Upper lobe of left lung (tissue), 6 donors: Measurements from ENCODE around the gene SEPTIN2. TPM values are rescaled to one million over a fixed set of nuclear protein-coding genes. Genes with fewer than 3 reads are reported as not detected.
A peak's percentile ranks its signal among the peaks of the same experiment; 100 is the strongest.

Experiments
- ATAC-seq, 2 donors: fragments of 200-7000 bp; cut with Tn5 transposase; one replicate each; pipeline ENCODE4 v1.9.1; 2022; ENCODE audit warnings: mild to moderate bottlenecking in 2 of 2, moderate library complexity in 2 of 2; ENCODE audit not compliant: low FRiP score in 2 of 2
- DNase-seq, 2 donors: peaks; one replicate each; pipeline ENCODE4 v3.0.0-alpha.2; 2019 to 2020
- H3K27ac ChIP-seq, 4 donors: fragments of 200-600 bp; sonication (generic); one replicate each; pipeline ENCODE4 v1.5.1; 2016 to 2019
- H3K27me3 ChIP-seq, 4 donors: fragments of 200-600 bp; sonication (generic); one replicate each; pipeline ENCODE4 v1.5.1; 2017 to 2019
- H3K36me3 ChIP-seq, 4 donors: fragments of 200-600 bp; sonication (generic); one replicate each; pipeline ENCODE4 v1.5.1; 2016 to 2019
- H3K4me1 ChIP-seq, 4 donors: fragments of 200-600 bp; sonication (generic); one replicate each; pipeline ENCODE4 v1.5.1; 2018 to 2019
- H3K4me3 ChIP-seq, 4 donors: fragments of 200-600 bp; sonication (generic); one replicate each; pipeline ENCODE4 v1.5.1; 2017 to 2019; ENCODE audit warnings: mild to moderate bottlenecking in 2 of 4, moderate library complexity in 1 of 4
- H3K9me3 ChIP-seq, 4 donors: fragments of 200-600 bp; sonication (generic); one replicate each; pipeline ENCODE4 v1.5.1; 2018 to 2019
- CTCF ChIP-seq, 6 experiments: fragments of 450-650 bp in 4 of 6; fragments of 200-600 bp in 2 of 6; sonication (generic) in 2 of 6; IDR thresholded peaks; one replicate each; pipeline ENCODE4 v1.5.1; 2016 to 2019; ENCODE audit warnings: antibody characterized with exemption in 6 of 6
- EP300 ChIP-seq, 4 donors: sonication (generic); formaldehyde crosslinking; IDR thresholded peaks; one replicate each; pipeline ENCODE4 v1.5.1; 2017; ENCODE audit warnings: antibody characterized with exemption in 4 of 4, control low read depth in 2 of 4
- POLR2A ChIP-seq, 4 donors: fragments of 450-650 bp; IDR thresholded peaks; one replicate each; pipeline ENCODE4 v1.5.1; 2016 to 2017; ENCODE audit warnings: antibody characterized with exemption in 4 of 4, mild to moderate bottlenecking in 2 of 4
- POLR2AphosphoS5 ChIP-seq, 2 donors: sonication (generic); formaldehyde crosslinking; IDR thresholded peaks; one replicate each; pipeline ENCODE4 v1.5.1; 2017; ENCODE audit warnings: antibody characterized with exemption in 2 of 2
- WGBS, 2 donors: methylation state at CpG; one replicate each; pipeline ENCODE4 v1.1.5; 2017 to 2018; 5-methylcytosine and 5-hydroxymethylcytosine counted together
- total RNA-seq, 6 donors: library from RNA; depleted of rRNA in 4 of 6; stranded (reverse); fragments of >200 nt in 4 of 6; gene quantifications; one replicate each; pipeline versions ENCODE4 v1.1.0 to v1.2.1, GENCODE V29; 2016 to 2021
- donor health status: DM: no; HTN: no; CAD: no; lungs with moderate emphysema.
- donor health status: DM: no; HTN: yes; CAD: no; lungs with severe emphysema.

SEPTIN2 gene
- total RNA-seq = 100 to 1,000 TPM; 213 to 322 (median 252) TPM

- peak; percentile 73 to 82 for ATAC-seq
- peaks cover 0 to 5% (median 0%) of the 10 kb centered on the region in 4 donors for H3K36me3 ChIP-seq
- peak within 1 kb of the TSS; percentile 99 to 100 (median 100) for H3K27ac ChIP-seq
- peaks cover 52 to 63% (median 53%) of the 10 kb centered on the region in 4 donors for H3K4me1 ChIP-seq
- DNase-seq = peak in 1 of 2 donors; percentile 72
- peak within 1 kb of the TSS; percentile 76 to 96 (median 88) for H3K4me3 ChIP-seq
- no peaks in the 10 kb centered on the region for H3K9me3 ChIP-seq
- no peak for TF ChIP-seq EP300 (IDR thresholded peaks at IDR 0.05)
- TF ChIP-seq POLR2AphosphoS5 (IDR thresholded peaks at IDR 0.05) = peak in 1 of 2 donors; percentile 80
- TF ChIP-seq POLR2A (IDR thresholded peaks at IDR 0.05) = peak; percentile 51 to 81 (median 75)
- 0% methylated on average over 8 to 34 of the region's 75 CpGs for WGBS, 2 donors
- H3K27me3 ChIP-seq = no peaks in the 10 kb centered on the region
Measured at GRCh38 chr2:241315879-241316631, at the start of gene SEPTIN2. SEPTIN2 (plus strand) TSS chr2:241315925; CDS start chr2:241324233, 8,308 bp downstream.

GRCh38 chr2:241267249-241268067 is 48.3 kb upstream of the SEPTIN2 start:
- Histone ChIP-seq H3K4me3 (no peak overlapping the region), H3K4me1 (peaks cover 19 to 30% (median 28%) of the 10 kb centered on the region in 4 donors), H3K9me3 (no peaks in the 10 kb centered on the region), H3K27me3 (no peaks in the 10 kb centered on the region), H3K27ac (no peak overlapping the region), H3K36me3 (peaks cover 14 to 63% (median 53%) of the 10 kb centered on the region in 4 donors)
- TF ChIP-seq EP300 (IDR thresholded peaks at IDR 0.05) (no peak), POLR2A (IDR thresholded peaks at IDR 0.05) (no peak), POLR2AphosphoS5 (IDR thresholded peaks at IDR 0.05) (no peak), CTCF (IDR thresholded peaks at IDR 0.05) (no peak)
- ATAC-seq (no peak), DNase-seq (no peak)
- WGBS, 2 donors = 85 to 86% methylated on average over 12 of the region's 12 CpGs

- WGBS, 2 donors = 72 to 83% methylated on average over 7 of the region's 7 CpGs
- peaks cover 23 to 35% (median 31%) of the 10 kb centered on the region in 4 donors for H3K4me1 ChIP-seq
Measured at GRCh38 chr2:241268306-241268705, 47.4 kb upstream of the SEPTIN2 start.

GRCh38 chr2:241268716-241269445 is 46.8 kb upstream of the SEPTIN2 start:
- no peak overlapping the region for H3K27ac ChIP-seq
- no peak for ATAC-seq

More at GRCh38 chr2:241268306-241268705, 47.4 kb upstream of the SEPTIN2 start:
- Histone ChIP-seq H3K36me3 (peaks cover 9 to 54% (median 45%) of the 10 kb centered on the region in 4 donors), H3K4me3 (no peak overlapping the region), H3K27ac (no peak overlapping the region), H3K9me3 (no peaks in the 10 kb centered on the region), H3K27me3 (no peaks in the 10 kb centered on the region)
- no peak for ATAC-seq
- TF ChIP-seq CTCF (IDR thresholded peaks at IDR 0.05) (no peak), EP300 (IDR thresholded peaks at IDR 0.05) (no peak), POLR2AphosphoS5 (IDR thresholded peaks at IDR 0.05) (no peak), POLR2A (IDR thresholded peaks at IDR 0.05) (no peak)
- DNase-seq = no peak

More at GRCh38 chr2:241268716-241269445, 46.8 kb upstream of the SEPTIN2 start:
- no peaks in the 10 kb centered on the region for H3K27me3 ChIP-seq
- WGBS, 2 donors = 91 to 92% methylated on average over 14 of the region's 14 CpGs
- H3K4me3 ChIP-seq = no peak overlapping the region
- no peak for DNase-seq
- H3K36me3 ChIP-seq = peaks cover 9 to 48% (median 39%) of the 10 kb centered on the region in 4 donors
- peaks cover 24 to 41% (median 32%) of the 10 kb centered on the region in 4 donors for H3K4me1 ChIP-seq
- TF ChIP-seq EP300 (IDR thresholded peaks at IDR 0.05) (no peak), POLR2A (IDR thresholded peaks at IDR 0.05) (no peak), CTCF (IDR thresholded peaks at IDR 0.05) (no peak), POLR2AphosphoS5 (IDR thresholded peaks at IDR 0.05) (no peak)
- no peaks in the 10 kb centered on the region for H3K9me3 ChIP-seq
